ENCODE data around the gene AIPL1.

Gene AIPL1

DNA sequence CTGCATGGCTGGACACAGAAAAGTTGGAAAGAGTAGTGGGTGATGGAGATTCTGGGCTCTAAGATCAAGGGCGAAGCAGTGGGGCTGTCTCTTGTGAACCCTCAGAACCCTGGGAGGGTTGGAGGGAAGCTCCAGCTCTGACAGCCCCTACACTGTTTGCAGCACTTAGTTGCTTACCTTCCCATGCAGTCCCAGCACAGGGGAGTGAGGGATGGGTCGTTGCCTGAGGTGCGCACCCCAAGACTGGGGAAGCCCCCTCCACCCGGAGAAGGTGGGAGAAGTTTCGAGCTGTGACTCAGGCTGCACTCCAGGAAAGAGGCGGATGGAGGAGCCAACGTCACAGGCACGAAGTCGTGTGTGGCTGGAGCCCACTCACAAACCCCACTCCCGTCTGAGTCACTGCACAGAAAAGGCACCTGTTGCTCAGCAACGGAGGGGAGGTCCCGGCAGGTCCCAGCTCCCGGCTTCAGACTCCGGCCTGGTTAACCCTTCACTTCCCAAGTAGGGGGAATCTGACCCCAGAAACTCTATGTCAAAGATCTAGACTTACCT, 60.1 kb downstream of the AIPL1 start:
- peak; percentile 49 to 73 for DNase-seq (ENCODE audit: low read depth in 2 of 2)

GRCh38 chr17:6374271-6374691, 60.6 kb downstream of the AIPL1 start:
- DNase-seq (ENCODE audit: low read depth in 2 of 2), result no peak

All from stimulated activated CD4-positive, alpha-beta T cell treated with anti-CD3 and anti-CD28 coated beads, Interleukin-4, amount 100 ng/mL, for 48 hours (primary cell).